Panc1 (cell line): ENCODE measurements around the gene ABCF2. TPM values are rescaled to one million over a fixed set of nuclear protein-coding genes. Genes with fewer than 3 reads are reported as not detected.

Source experiments
- ATAC-seq: fragments of 200-7000 bp; cut with Tn5 transposase; 2 replicates; pipeline ENCODE4 v1.9.1; 2020; ENCODE audit warnings: mild to moderate bottlenecking, moderate library complexity
- BruUV-seq: library from RNA; stranded (reverse); fragments of 400-500 nt; replicated peaks from 2 replicates; lab custom pipeline; 2021; lab: Mats Ljungman, UMichigan
- CTCF ChIA-PET: fragments of 300-600 bp; sonication (Branson Sonifier 250); formaldehyde crosslinking; loops from one replicate; lab custom pipeline; 2022; ENCODE audit warnings: antibody characterized with exemption; lab: Charles Lee
- POLR2A ChIA-PET: fragments of 300-600 bp; sonication (Branson Sonifier 250); formaldehyde crosslinking; loops from one replicate; lab custom pipeline; 2022; ENCODE audit warnings: antibody characterized with exemption; lab: Charles Lee
- DNase-seq: peaks from one replicate; pipeline ENCODE4 v3.0.0-alpha.2; 2010; ENCODE audit warnings: low read depth, low spot score
- H3K27ac ChIP-seq: 2 replicates; pipeline ENCODE4 v1.5.1; 2011; ENCODE audit warnings: mild to moderate bottlenecking, low read length, inconsistent platforms
- H3K27me3 ChIP-seq: fragments of 200-500 bp; sonication (Bioruptor generic); 2 replicates; pipeline ENCODE4 v1.6.0; 2014; ENCODE audit warnings: low read length, inconsistent platforms; ENCODE audit not compliant: control insufficient read depth, insufficient read depth
- H3K36me3 ChIP-seq: fragments of 200-500 bp; sonication (Bioruptor generic); 2 replicates; pipeline ENCODE4 v1.5.1; 2014; ENCODE audit warnings: inconsistent platforms, mild to moderate bottlenecking, low read length, moderate library complexity; ENCODE audit not compliant: control insufficient read depth, insufficient read depth
- H3K4me1 ChIP-seq: 2 replicates; pipeline ENCODE4 v1.5.1; 2011; ENCODE audit warnings: inconsistent platforms, mild to moderate bottlenecking, low read length, moderate library complexity; ENCODE audit not compliant: control insufficient read depth, insufficient read depth
- H3K4me3 ChIP-seq, 2 experiments: 2 replicates each; pipeline ENCODE4 v1.5.1; 2011 to 2012; ENCODE audit warnings: low read depth in 2 of 2, low read length in 2 of 2, mild to moderate bottlenecking in 2 of 2, inconsistent platforms in 1 of 2, moderate library complexity in 1 of 2
- H3K9me3 ChIP-seq: fragments of 200-500 bp; sonication (Bioruptor generic); 2 replicates; pipeline ENCODE4 v1.5.1; 2014; ENCODE audit warnings: low read depth, mild to moderate bottlenecking, inconsistent platforms, low read length, moderate library complexity; ENCODE audit not compliant: control insufficient read depth, insufficient read depth
- POLR2AphosphoS5 ChIP-seq: IDR thresholded peaks from 2 replicates; pipeline ENCODE4 v1.6.1; 2012; ENCODE audit warnings: mild to moderate bottlenecking, low read depth, low read length, moderate library complexity
- SIN3A ChIP-seq: IDR thresholded peaks from 2 replicates; pipeline ENCODE4 v1.6.1; 2012; ENCODE audit warnings: low read depth, mild to moderate bottlenecking, low read length, moderate library complexity, borderline replicate concordance; ENCODE audit not compliant: insufficient read depth
- TCF7L2 ChIP-seq: IDR thresholded peaks from 2 replicates; pipeline ENCODE4 v1.6.1; 2011; ENCODE audit warnings: mild to moderate bottlenecking, low read depth, low read length, inconsistent platforms
- in situ Hi-C: cut with HindIII; loops from 2 replicates; pipeline ENCODE4 v1.10.0; 2016; ENCODE audit warnings: low sequenced_read_pairs, low pct_unique_long_range_greater_than_20kb
- intact Hi-C: fragments of 100-400 bp; cut with micrococcal nuclease; formaldehyde crosslinking; loops from one replicate; pipeline ENCODE4 v1.10.0; 2022; ENCODE audit not compliant: unreplicated experiment
- total RNA-seq: library from RNA; stranded (reverse); gene quantifications from one replicate; pipeline ENCODE4 v1.2.1, GENCODE V29; 2021; ENCODE audit not compliant: unreplicated experiment
- TF ChIP-seq, protein P1 (sequence below), 2 experiments: IDR thresholded peaks; 2 replicates each; pipeline ENCODE4 v1.6.1; 2011 to 2012; ENCODE audit warnings: low read depth in 2 of 2, control low read depth in 1 of 2, low read length in 1 of 2, mild to moderate bottlenecking in 1 of 2, moderate library complexity in 1 of 2; ENCODE audit not compliant: insufficient read depth in 1 of 2
- TF ChIP-seq, protein P2 (sequence below): fragments of 450-650 bp; IDR thresholded peaks from 2 replicates; pipeline ENCODE4 v1.5.1; 2017; ENCODE audit warnings: mild to moderate bottlenecking

Gene ABCF2
- total RNA-seq, 1 experiment from 2014 or later: 64.4 TPM

DNA sequence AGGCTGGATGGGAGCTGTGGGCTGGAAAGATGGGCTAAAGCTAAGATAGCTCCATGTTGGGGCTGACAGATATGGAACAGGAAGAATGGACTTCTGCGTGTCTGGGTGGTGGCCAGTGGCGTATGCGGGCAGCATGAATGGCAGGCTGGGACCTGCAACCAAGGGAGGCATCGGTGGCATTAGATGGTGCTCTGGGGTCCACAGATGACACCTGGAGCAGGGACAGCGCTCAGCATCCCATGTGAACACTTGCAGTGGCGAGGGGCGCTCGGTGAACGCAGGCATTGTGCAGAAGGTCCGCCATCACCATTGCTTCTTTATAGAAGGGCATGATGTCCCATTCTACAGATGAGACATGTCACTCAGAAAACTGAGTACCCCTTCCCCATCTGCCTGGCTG lies 42.5 kb upstream of the ABCF2 start:
- CTCF ChIA-PET: no interaction called here
- DNase-seq (no peak), ATAC-seq (no peak)
- no TSS peak for BruUV-seq
- TF ChIP-seq, protein P1, sequence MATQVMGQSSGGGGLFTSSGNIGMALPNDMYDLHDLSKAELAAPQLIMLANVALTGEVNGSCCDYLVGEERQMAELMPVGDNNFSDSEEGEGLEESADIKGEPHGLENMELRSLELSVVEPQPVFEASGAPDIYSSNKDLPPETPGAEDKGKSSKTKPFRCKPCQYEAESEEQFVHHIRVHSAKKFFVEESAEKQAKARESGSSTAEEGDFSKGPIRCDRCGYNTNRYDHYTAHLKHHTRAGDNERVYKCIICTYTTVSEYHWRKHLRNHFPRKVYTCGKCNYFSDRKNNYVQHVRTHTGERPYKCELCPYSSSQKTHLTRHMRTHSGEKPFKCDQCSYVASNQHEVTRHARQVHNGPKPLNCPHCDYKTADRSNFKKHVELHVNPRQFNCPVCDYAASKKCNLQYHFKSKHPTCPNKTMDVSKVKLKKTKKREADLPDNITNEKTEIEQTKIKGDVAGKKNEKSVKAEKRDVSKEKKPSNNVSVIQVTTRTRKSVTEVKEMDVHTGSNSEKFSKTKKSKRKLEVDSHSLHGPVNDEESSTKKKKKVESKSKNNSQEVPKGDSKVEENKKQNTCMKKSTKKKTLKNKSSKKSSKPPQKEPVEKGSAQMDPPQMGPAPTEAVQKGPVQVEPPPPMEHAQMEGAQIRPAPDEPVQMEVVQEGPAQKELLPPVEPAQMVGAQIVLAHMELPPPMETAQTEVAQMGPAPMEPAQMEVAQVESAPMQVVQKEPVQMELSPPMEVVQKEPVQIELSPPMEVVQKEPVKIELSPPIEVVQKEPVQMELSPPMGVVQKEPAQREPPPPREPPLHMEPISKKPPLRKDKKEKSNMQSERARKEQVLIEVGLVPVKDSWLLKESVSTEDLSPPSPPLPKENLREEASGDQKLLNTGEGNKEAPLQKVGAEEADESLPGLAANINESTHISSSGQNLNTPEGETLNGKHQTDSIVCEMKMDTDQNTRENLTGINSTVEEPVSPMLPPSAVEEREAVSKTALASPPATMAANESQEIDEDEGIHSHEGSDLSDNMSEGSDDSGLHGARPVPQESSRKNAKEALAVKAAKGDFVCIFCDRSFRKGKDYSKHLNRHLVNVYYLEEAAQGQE (IDR thresholded peaks at IDR 0.05; ENCODE audit: insufficient read depth in 1 of 2, low read depth in 2 of 2, low read length in 1 of 2): no peak
- TF ChIP-seq POLR2AphosphoS5 (no peak), TCF7L2 (no peak)
- POLR2A ChIA-PET: no interaction called here
- intact Hi-C loops: no loop called here
- Histone ChIP-seq H3K36me3 (no peaks in the 10 kb centered on the region), H3K4me1 (no peaks in the 10 kb centered on the region), H3K27ac (no peak overlapping the region), H3K4me3 (no peak overlapping the region), H3K9me3 (no peaks in the 10 kb centered on the region), H3K27me3 (no peaks in the 10 kb centered on the region)
- in situ Hi-C loops: no loop called here

DNA sequence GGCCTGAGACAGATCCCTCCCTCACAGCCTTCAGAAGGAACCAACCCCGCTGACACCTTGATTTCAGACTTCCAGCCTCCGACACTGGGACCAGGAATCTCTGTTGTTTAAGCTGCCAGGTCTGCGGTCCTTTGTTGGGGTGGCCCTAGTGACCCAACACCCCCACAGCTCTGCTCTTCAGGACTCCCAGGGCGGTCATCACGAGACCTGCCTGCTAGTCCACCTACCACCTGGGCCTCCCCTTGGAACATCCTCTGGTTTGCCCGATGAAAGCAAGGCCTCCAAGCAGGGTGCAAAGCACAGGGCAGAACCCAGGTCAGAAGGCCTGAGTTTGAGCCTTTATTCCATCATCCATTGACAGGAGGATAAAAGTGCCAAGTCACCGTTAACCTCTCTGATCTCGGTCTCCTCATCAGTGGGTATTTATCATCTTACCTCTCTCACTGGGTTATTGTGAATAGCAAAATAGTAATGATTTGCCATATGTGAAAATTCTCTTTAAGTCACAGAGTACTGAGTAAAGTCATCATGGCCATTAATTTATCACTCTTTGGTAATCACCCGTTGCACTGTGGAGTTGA lies 38.4 kb upstream of the ABCF2 start:
- no peak overlapping the region for H3K27ac ChIP-seq
- in situ Hi-C loops: no loop called here

DNA sequence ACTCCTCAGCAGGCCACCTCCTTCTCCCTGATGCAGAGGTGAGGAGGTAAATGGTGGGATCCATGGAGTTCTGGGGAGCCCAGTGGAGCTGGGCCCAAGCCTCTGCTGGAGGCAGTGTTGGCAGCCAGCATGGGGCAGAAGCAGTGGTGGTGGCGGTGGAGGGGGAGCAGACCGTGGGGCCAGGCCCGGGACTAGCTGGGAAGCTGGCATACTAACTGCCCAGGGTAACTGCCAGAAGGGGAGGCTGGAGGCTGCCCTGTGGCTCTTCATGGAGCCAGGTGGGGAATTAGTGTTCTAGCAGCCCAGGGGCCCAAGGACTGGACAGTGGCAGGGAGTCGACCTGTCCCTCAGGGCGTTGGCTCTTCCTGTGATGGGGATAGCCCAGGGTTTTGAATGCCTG lies 37.6 kb upstream of the ABCF2 start:
- Histone ChIP-seq H3K9me3 (no peaks in the 10 kb centered on the region), H3K27ac (no peak overlapping the region), H3K36me3 (no peaks in the 10 kb centered on the region), H3K4me3 (no peak overlapping the region), H3K27me3 (no peaks in the 10 kb centered on the region), H3K4me1 (no peaks in the 10 kb centered on the region)
- CTCF ChIA-PET: no interaction called here
- in situ Hi-C loops (no loop called here), intact Hi-C loops (no loop called here)
- no peak for ATAC-seq
- POLR2A ChIA-PET: no interaction called here
- BruUV-seq: no TSS peak
- TF ChIP-seq, protein P2, sequence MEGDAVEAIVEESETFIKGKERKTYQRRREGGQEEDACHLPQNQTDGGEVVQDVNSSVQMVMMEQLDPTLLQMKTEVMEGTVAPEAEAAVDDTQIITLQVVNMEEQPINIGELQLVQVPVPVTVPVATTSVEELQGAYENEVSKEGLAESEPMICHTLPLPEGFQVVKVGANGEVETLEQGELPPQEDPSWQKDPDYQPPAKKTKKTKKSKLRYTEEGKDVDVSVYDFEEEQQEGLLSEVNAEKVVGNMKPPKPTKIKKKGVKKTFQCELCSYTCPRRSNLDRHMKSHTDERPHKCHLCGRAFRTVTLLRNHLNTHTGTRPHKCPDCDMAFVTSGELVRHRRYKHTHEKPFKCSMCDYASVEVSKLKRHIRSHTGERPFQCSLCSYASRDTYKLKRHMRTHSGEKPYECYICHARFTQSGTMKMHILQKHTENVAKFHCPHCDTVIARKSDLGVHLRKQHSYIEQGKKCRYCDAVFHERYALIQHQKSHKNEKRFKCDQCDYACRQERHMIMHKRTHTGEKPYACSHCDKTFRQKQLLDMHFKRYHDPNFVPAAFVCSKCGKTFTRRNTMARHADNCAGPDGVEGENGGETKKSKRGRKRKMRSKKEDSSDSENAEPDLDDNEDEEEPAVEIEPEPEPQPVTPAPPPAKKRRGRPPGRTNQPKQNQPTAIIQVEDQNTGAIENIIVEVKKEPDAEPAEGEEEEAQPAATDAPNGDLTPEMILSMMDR: no peak
- TF ChIP-seq, protein P1 (IDR thresholded peaks at IDR 0.05; ENCODE audit: insufficient read depth in 1 of 2, low read depth in 2 of 2, low read length in 1 of 2): no peak
- TF ChIP-seq TCF7L2 (no peak), SIN3A (no peak), POLR2AphosphoS5 (no peak)
- DNase-seq: no peak

More for the DNA sequence above, 38.4 kb upstream of the ABCF2 start:
- DNase-seq (no peak), ATAC-seq (no peak)
- TF ChIP-seq SIN3A (no peak), POLR2AphosphoS5 (no peak)
- H3K36me3 ChIP-seq: no peaks in the 10 kb centered on the region
- BruUV-seq: no TSS peak
- no peaks in the 10 kb centered on the region for H3K27me3 ChIP-seq
- no peaks in the 10 kb centered on the region for H3K9me3 ChIP-seq
- intact Hi-C loops: no loop called here
- no peak overlapping the region for H3K4me3 ChIP-seq
- POLR2A ChIA-PET: no interaction called here
- CTCF ChIA-PET: no interaction called here
- no peaks in the 10 kb centered on the region for H3K4me1 ChIP-seq
